Measurements from ENCODE around the gene FAM222A.
A peak's percentile ranks its signal among the peaks of the same experiment; 100 is the strongest.

The FAM222A gene

DNA sequence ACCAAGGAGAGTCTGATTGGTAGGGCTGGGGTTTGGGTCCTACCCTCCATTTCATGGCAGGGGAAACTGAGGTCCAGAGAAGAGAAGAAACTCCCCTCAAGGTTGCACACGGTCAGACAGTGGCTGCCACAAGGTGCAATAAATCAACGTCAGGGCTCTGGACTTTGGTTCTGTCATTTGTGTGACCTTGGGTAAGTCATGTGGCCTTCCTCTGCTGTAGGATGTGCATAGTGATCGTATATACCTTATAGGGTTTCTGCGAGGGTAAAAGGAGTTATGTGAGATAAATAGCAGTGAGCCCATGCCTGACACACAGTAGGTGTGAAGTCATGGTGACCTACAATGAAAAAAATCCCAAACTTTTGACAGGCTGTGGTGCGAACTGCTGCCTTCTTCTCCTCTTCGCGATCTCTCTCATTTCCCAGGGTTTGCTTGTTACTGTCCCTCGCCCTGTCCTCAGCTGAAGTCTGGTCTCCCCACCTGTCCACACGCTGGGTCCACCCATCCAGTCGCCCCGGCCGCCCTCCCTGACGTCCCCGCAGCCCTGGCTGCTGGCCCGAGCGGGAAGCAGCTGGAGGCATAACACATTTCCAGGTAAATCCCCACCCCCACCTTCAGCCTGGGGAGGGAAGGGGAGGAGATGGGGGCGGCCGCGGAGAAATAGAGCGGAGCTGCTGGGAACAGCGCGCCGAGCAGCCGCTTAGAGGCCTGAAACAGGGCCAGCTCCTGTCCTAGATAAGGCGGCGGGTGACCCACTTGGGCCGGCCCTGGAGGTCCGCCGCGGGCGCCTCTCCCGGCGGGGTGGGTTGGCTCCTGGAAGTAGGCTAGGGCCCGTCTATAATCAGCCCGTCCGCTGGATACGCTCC, 1.8 kb upstream of the FAM222A start:
- DNase-seq, result no peak

- DNase-seq, result peak; percentile 81
These were observed 702 bp downstream of the FAM222A start for GRCh38 chr12:109714141-109714912.

GRCh38 chr12:109714913-109715244, 1.3 kb downstream of the FAM222A start:
- DNase-seq, result no peak

- peak; percentile 83 for DNase-seq
These were observed 1.9 kb downstream of the FAM222A start for GRCh38 chr12:109715310-109716091.

DNA sequence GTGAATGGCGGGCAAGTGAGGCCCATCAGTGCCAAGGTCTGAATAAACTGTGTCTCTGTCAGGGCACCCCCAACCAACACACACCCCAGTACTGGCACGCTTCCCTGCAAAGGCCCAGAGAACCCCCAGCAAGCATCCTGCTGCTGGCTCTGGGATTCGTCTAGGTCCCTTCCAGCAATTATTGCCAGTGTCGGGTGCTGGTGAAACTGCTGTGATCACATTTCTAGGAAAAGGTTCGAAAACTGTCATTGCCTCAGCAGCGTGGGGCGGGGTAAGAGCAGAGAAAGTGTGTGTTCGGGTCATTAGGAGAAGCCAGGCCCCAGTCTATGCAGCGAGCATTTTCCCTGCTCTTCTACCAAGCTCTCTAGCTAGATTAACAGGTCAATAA, 2.5 kb downstream of the FAM222A start:
- no peak for DNase-seq

GRCh38 chr12:109716512-109717389, 3.1 kb downstream of the FAM222A start:
- DNase-seq, result no peak

GRCh38 chr12:109717390-109718357, 4.0 kb downstream of the FAM222A start:
- no peak for DNase-seq

DNA sequence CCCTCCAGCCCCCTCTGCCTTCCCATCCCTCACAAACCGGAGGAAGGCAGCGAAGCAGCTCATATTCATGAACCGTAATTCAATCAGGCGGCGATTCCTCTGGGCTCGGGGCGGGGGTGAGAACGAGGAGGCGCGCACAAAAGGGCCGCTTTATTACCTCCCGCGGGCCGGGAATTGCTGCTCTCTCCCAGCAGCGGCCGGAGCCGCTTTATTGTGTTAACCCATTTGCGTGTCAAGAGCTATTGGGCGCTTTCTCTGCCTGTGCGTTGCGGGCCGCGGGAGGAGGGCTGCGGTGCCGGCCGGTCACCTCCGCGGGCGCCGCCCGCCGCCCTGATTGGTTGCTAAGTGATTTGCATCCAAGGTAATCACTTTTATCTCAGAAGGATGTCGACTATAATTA, 4.8 kb downstream of the FAM222A start:
- DNase-seq, result no peak

DNA sequence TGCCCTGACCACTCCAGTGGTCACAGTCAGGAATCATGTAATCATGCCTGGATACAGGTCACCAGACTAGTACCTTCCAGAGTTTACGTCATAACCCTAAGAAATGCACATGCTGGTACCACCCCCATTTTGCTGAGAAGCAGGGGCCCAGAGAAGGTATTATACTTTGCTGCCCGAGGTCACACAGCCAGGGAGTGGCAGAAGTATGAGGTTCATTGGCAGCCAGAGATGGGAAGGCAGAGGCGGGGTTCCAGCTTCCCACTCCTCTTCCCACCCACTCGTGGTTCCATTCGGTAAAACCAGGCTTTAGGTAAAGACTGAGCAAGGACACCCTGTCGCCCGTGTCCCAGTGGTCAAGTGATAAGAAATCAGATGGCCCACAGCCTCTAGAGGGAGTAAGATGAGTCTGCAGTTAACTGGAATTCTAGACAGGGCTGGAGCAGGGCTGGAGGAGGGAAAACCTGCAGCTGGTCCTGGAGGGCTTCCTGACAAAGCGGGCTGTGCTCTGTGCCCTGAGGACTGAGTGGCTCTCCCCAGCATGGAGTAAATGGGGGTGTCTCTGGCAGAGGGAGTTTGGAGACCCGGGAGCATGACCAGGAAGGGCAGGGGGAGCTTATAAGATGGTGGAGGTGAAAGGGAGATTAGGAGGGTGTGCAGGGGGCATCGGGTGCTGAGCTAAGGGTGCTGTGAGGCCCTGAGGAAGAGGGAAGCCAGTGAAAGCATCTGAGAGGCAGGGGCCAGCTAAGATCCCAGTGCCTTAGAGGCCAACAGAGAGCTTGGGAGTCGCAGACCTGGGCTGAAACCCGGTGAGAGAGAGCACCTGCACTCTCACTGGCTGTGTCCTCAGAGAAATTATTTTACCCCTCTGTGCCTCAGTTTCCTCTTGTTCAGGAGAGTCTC, 5.7 kb downstream of the FAM222A start:
- no peak for DNase-seq

DNA sequence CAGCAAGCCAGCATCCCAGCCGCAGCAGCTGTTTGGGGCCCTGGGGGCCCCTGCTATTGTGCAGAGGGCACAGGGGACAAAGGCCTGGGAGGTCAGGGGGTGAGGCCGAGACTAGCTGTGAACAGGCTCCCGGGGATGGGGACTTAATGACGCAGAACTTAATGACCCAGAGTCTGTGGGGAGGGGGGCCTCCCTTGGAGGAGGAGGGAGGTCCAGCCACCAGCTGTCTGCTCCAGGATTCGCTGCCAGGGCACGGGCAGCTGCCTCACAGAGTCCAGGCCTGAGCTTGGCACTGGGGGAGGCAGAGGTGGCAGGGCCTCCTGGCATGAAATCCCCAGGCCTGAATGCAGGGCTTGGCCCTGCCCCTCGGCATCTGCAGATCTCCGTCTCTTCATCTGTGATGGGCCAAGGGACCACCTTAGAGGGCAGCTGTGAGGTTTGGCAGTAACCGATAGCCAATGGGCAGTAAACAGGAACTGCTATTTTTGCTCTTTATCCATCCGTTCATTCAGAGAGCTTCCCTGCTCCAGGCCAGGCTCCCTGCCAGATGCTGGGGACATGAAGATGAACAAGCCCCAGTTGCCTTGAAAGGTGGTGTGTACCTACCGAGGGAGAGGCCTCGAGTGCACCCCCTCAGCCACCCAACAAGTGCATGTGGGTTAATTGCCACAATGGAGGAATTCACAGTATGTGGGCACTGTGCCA, 6.7 kb downstream of the FAM222A start:
- no peak for DNase-seq

- DNase-seq, result no peak
These were observed 7.2 kb downstream of the FAM222A start for GRCh38 chr12:109720857-109721189.

DNA sequence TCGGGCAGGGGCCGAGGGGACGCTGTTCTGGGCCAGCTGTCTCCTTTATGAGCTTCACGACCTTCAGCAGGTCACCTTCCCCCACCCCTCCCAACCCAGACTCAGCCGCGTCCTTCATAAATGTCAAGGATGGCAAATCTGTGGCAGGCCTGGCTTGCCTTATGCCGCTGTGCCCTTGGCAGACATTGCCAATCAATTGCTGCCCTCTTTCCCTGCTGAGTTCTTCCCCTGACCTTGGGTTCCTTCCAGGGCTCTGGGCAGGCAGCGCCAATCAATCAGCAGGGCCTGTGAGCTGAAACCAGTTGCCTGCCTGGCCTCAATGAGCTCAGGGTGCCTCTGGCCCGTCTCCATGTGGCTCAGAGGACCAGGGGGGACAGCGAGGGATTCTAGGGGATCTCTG, 7.7 kb downstream of the FAM222A start:
- DNase-seq, result peak; percentile 19

GRCh38 chr12:109722022-109722720, 8.5 kb downstream of the FAM222A start:
- no peak for DNase-seq

DNA sequence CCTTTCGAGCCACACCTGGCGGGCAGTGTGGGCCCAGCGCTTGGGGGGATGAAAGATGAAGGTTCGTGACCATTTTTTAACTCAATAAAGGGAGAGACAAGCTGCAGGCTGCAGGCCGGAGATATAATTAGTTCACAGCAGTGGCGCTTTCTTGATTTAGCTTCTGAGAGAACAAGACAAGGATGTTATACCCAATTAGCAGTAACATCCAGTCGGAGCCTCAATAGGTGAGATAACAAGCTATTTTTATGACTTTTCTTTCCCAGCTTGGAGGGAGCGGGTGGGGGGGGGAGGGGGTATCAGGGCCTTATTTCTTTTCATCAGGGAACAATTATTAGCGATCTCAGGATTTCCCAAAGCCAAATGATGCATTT, 9.1 kb downstream of the FAM222A start:
- DNase-seq, result no peak

DNA sequence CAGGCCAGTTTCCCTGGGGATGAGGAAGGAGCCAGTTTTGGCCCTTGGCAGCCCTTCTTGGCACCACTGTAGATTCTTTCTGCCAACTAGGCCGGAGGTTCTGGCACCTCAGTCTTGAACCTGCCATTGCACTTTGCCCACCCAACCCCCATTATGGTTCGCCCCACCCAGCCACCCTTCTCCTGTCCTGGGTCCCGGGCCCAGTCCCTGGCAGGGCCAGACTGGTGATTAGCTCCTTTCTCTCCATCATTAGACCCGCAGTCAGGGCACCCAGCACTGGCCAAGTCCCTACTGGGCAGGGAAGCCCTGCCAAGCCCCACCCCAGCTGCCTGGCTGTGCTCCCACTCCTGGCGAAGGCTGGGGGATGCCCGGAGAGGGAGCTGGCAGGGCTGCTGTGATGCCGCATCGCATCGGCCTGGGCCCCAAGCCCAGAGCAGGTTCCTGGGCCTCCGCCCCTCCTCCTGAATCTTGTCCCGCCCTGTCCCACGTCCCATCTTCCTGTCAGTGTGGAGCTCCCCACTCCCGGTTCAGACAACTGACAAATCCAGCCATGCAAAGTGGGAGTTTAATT, 9.8 kb downstream of the FAM222A start:
- DNase-seq, result no peak

DNA sequence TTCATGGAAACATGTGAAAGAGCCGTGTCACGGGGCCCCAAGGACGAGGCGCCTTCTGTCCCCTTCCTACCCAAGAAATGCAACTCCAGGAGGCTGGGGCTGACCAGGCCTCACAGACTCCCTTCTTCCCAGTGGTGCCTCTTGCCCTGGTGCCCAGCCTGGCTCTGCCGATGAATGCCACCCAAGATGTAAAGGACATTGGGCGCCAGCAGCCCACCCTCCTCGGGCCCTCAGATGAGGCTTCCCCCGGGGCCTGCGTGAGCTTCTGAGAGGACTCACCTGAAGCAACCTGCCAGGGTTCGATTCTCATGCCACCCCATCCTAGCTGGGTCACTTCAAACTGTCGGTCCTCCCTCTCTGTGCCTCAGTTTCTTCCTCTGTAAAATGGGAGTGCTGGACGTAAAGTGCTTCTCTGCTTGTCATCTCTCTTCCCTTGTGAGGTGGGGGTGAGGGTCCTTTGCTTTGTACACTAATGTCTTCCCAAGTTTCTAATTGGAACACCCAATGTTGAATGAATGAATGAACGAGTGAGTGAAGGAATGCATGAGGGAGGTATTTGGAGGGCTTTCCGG, 10.8 kb downstream of the FAM222A start:
- no peak for DNase-seq

GRCh38 chr12:109725321-109726105, 11.9 kb downstream of the FAM222A start:
- DNase-seq, result no peak

Measured in RPMI8226 (cell line).